K562 (cell line): ENCODE results near the gene SEC14L5. TPM values are rescaled to one million over a fixed set of nuclear protein-coding genes. Genes with fewer than 3 reads are reported as not detected.

Source experiments
- ATAC-seq: fragments of 200-7000 bp; cut with Tn5 transposase; 3 replicates; pipeline ENCODE4 v1.9.1; 2020; ENCODE audit warnings: moderate library complexity
- BruUV-seq: library from RNA; stranded (reverse); fragments of 400-500 nt; replicated peaks from 2 replicates; lab custom pipeline; 2021; lab: Mats Ljungman, UMichigan
- CTCF ChIA-PET: fragments of 300-600 bp; formaldehyde crosslinking; extraction: SDS; loops from one replicate; lab custom pipeline; 2021; ENCODE audit warnings: low intra/inter-chr PET ratio; lab: Yijun Ruan, JAX
- POLR2A ChIA-PET: fragments of 300-600, 350-650 bp; sonication (Branson Sonifier 250); formaldehyde crosslinking; extraction: SDS; loops from one replicate; lab custom pipeline; 2021; ENCODE audit warnings: antibody characterized with exemption, inconsistent platforms; lab: Yijun Ruan, JAX
- DNase-seq, 4 experiments: peaks; one replicate each; pipeline versions ENCODE4 v3.0.0 to v3.0.0-alpha.2; 2011 to 2018; ENCODE audit warnings: low spot score in 3 of 4, mixed read lengths in 3 of 4; ENCODE audit errors: extremely low read depth in 1 of 4
- FAIRE-seq: peaks from 2 replicates; lab custom pipeline; 2011; peaks lifted over from hg19 to GRCh38; lab: Jason Lieb, UNC
- H2AFZ ChIP-seq: 2 replicates; pipeline ENCODE4 v1.6.0; 2011; ENCODE audit warnings: low read depth, low read length, control low read depth, inconsistent platforms
- H3K27ac ChIP-seq: fragments of 200-600 bp; 3 replicates; pipeline ENCODE4 v1.8.0; 2011; ENCODE audit warnings: low read depth, mild to moderate bottlenecking, control low read depth, inconsistent platforms, low read length, moderate library complexity, mixed read lengths; ENCODE audit errors: extremely low read depth
- H3K27me3 ChIP-seq, 2 experiments: fragments of 300-600 bp in 1 of 2; 2 replicates in 1 of 2; 3 replicates in 1 of 2; pipeline versions ENCODE4 v1.6.0 to v1.8.0; 2011; ENCODE audit warnings: inconsistent platforms in 2 of 2, low read length in 2 of 2, mild to moderate bottlenecking in 1 of 2, mixed read lengths in 1 of 2, moderate library complexity in 1 of 2; ENCODE audit not compliant: control insufficient read depth in 2 of 2, insufficient read depth in 2 of 2
- H3K36me3 ChIP-seq: fragments of 300-600 bp; 3 replicates; pipeline ENCODE4 v1.8.0; 2011; ENCODE audit warnings: mild to moderate bottlenecking, low read length, inconsistent platforms; ENCODE audit not compliant: control insufficient read depth, insufficient read depth
- H3K4me1 ChIP-seq, 2 experiments: fragments of 200-600 bp in 1 of 2; replicated peaks in 1 of 2; 2 replicates in 1 of 2; 3 replicates in 1 of 2; pipeline versions ENCODE4 v1.5.1 to v1.8.0; 2011; ENCODE audit warnings: inconsistent platforms in 2 of 2, low read length in 2 of 2, mild to moderate bottlenecking in 1 of 2, mixed read lengths in 1 of 2, moderate library complexity in 1 of 2; ENCODE audit not compliant: control insufficient read depth in 2 of 2, insufficient read depth in 2 of 2
- H3K4me2 ChIP-seq: 2 replicates; pipeline ENCODE4 v1.6.1; 2011; ENCODE audit warnings: low read length, control low read depth, inconsistent platforms, mixed read lengths; ENCODE audit not compliant: insufficient read depth
- H3K4me3 ChIP-seq: fragments of 200-600 bp; sonication (generic), shearing (Covaris generic); 2 replicates; pipeline ENCODE4 v1.5.1; 2016; ENCODE audit warnings: control low read depth, inconsistent platforms
- H3K79me2 ChIP-seq: fragments of 200-600 bp; 3 replicates; pipeline ENCODE4 v1.8.0; 2011; ENCODE audit warnings: low read length, inconsistent platforms; ENCODE audit not compliant: control insufficient read depth, insufficient read depth
- H3K9ac ChIP-seq, 2 experiments: 2 replicates each; pipeline versions ENCODE4 v1.6.0 to v1.6.1; 2011; ENCODE audit warnings: low read depth in 2 of 2, low read length in 2 of 2, control low read depth in 1 of 2, inconsistent platforms in 1 of 2, mild to moderate bottlenecking in 1 of 2, mixed read lengths in 1 of 2; ENCODE audit not compliant: insufficient read depth in 1 of 2
- H3K9me1 ChIP-seq: one replicate; pipeline ENCODE4 v1.6.0; 2011; ENCODE audit warnings: inconsistent platforms, mild to moderate bottlenecking, low read length, moderate library complexity; ENCODE audit not compliant: control insufficient read depth, insufficient read depth
- H3K9me3 ChIP-seq: replicated peaks from 2 replicates; pipeline ENCODE4 v1.5.1; 2011; ENCODE audit warnings: low read depth, low read length, inconsistent platforms; ENCODE audit not compliant: control insufficient read depth, insufficient read depth
- H4K20me1 ChIP-seq: replicated peaks from 2 replicates; pipeline ENCODE4 v1.6.1; 2011; ENCODE audit warnings: low read length, inconsistent platforms, mixed read lengths; ENCODE audit not compliant: control insufficient read depth, insufficient read depth
- CHAMP1 ChIP-seq: fragments of 450-650 bp; IDR thresholded peaks from 2 replicates; pipeline ENCODE4 v1.6.1; 2016; ENCODE audit warnings: mild to moderate bottlenecking
- ILF3 ChIP-seq: fragments of 450-650 bp; IDR thresholded peaks from 2 replicates; pipeline ENCODE4 v1.6.1; 2018; ENCODE audit warnings: antibody characterized with exemption, mild to moderate bottlenecking, moderate library complexity, borderline replicate concordance
- NEUROD1 ChIP-seq: fragments of 150-350 bp; IDR thresholded peaks from 2 replicates; pipeline ENCODE4 v1.6.1; 2014; ENCODE audit warnings: borderline replicate concordance, low read length, low read depth; ENCODE audit not compliant: partially characterized antibody
- NR2C1 ChIP-seq, 2 experiments: fragments of 450-650 bp; IDR thresholded peaks; 2 replicates each; pipeline ENCODE4 v1.6.1; 2017; ENCODE audit warnings: mild to moderate bottlenecking in 2 of 2, antibody characterized with exemption in 1 of 2, inconsistent platforms in 1 of 2, missing compliant biosample characterization in 1 of 2, missing genetic modification characterization in 1 of 2
- PRPF4 ChIP-seq: fragments of 200-400 bp; formaldehyde crosslinking; IDR thresholded peaks from one replicate; pipeline ENCODE4 v1.6.1; 2017; ENCODE audit warnings: low read length, low read depth, mild to moderate bottlenecking; ENCODE audit not compliant: insufficient read depth, poor library complexity, severe bottlenecking
- RAD21 ChIP-seq, 2 experiments: fragments of 250-450 bp in 1 of 2; fragments of 450-650 bp in 1 of 2; sonication (Bioruptor Pico) in 1 of 2; formaldehyde crosslinking in 1 of 2; IDR thresholded peaks in 1 of 2; conservative IDR thresholded peaks in 1 of 2; 2 replicates each; pipeline versions ENCODE4 v1.4.0 to v1.8.0; 2020 to 2022; ENCODE audit warnings: mild to moderate bottlenecking in 2 of 2, moderate library complexity in 1 of 2
- TBP ChIP-seq: optimal IDR thresholded peaks from 2 replicates; pipeline ENCODE3; 2011; ENCODE audit warnings: low read depth, low read length, improper control_type of control experiment
- ZBTB1 ChIP-seq: sonication (generic); formaldehyde crosslinking; IDR thresholded peaks from 2 replicates; pipeline ENCODE4 v1.8.1; 2023; ENCODE audit warnings: missing genetic modification reagents, low read depth, mild to moderate bottlenecking, borderline replicate concordance
- WGBS: fragments of 100-300 bp; shearing (Covaris generic); methylation state at CpG from one replicate; pipeline ENCODE4 v1.1.6; 2016; ENCODE audit warnings: low coverage, mixed read lengths; ENCODE audit not compliant: insufficient coverage; ENCODE audit errors: missing lambda C conversion rate; 5-methylcytosine and 5-hydroxymethylcytosine counted together
- in situ Hi-C: fragments of 300-500 bp; cut with MboI; formaldehyde crosslinking; loops from 4 replicates; pipeline ENCODE4 v1.15.0; 2018; ENCODE audit warnings: inconsistent platforms, mixed read lengths
- intact Hi-C: fragments of 100-400 bp; cut with micrococcal nuclease; formaldehyde crosslinking; loops from 2 replicates; pipeline ENCODE4 v1.14.2; 2022
- polyA plus RNA-seq, 8 experiments: library from polyadenylated mRNA; depleted of rRNA in 4 of 8; stranded (reverse) in 5 of 8; unstranded in 3 of 8; fragments of >200 nt; fragmentation: Nextera tagmentation in 2 of 8; fragmentation: Illumina TruSeq in 1 of 8; extraction: Ambion mirVana in 2 of 8; extraction: Trizol in 1 of 8; gene quantifications; 2 replicates each; pipeline versions ENCODE4 v1.2.1 to v1.2.3, GENCODE V29; 2011 to 2014; ENCODE audit warnings: inconsistent platforms in 1 of 8, missing spikeins in 1 of 8
- total RNA-seq, 7 experiments: library from RNA; depleted of rRNA in 6 of 7; stranded (reverse); fragments of >200 nt in 6 of 7; fragmentation: Illumina TruSeq in 2 of 7; extraction: Trizol in 2 of 7; gene quantifications; 2 replicates each; pipeline versions ENCODE4 v1.2.1 to v1.2.3, GENCODE V29; 2011 to 2021; ENCODE audit warnings: low replicate concordance in 1 of 7
- TF ChIP-seq, protein P1 (sequence below), 3 experiments: IDR thresholded peaks in 2 of 3; conservative IDR thresholded peaks in 1 of 3; 2 replicates each; pipeline ENCODE4 v1.5.1; 2011 to 2012; ENCODE audit warnings: low read length in 3 of 3, mild to moderate bottlenecking in 3 of 3, control low read depth in 2 of 3, improper control_type of control experiment in 1 of 3, inconsistent platforms in 1 of 3, low read depth in 1 of 3, mixed read lengths in 1 of 3, moderate library complexity in 1 of 3; ENCODE audit not compliant: insufficient read depth in 2 of 3
- TF ChIP-seq, protein P2 (sequence below): fragments of 250-450 bp; sonication (Bioruptor Pico); IDR thresholded peaks from 2 replicates; pipeline ENCODE4 v1.5.0; 2022; ENCODE audit warnings: mild to moderate bottlenecking

Gene SEC14L5
- total and polyA plus RNA-seq, 9 of the 15 experiments (the other 6 are each of a cell fraction or from before 2014, with no cell fraction given) = 0.11 TPM; not detected in 8

- H3K9me3 ChIP-seq = no peaks in the 10 kb centered on the region
- POLR2A ChIA-PET = interaction anchor here (1.4 kb wide), 1 partner anchor 10 kb away, joined by 7 read pairs; no protein-coding TSS in a partner anchor
- peaks cover 20 to 74% of the 10 kb centered on the region in 2 experiments; a peak in 4 of 5 replicates for H3K27me3 ChIP-seq
- DNase-seq = no peak
- CTCF ChIA-PET = no interaction called here
- H3K36me3 ChIP-seq = no peaks in the 10 kb centered on the region
- H4K20me1 ChIP-seq = peaks cover 4% of the 10 kb centered on the region; the same call in 1 of the 2 replicates
- no peak for FAIRE-seq
- H3K9ac ChIP-seq = no peak overlapping the region
- ATAC-seq = peak; percentile 69
- no peak overlapping the region for H3K4me2 ChIP-seq
- H3K79me2 ChIP-seq = no peaks in the 10 kb centered on the region
- no peak overlapping the region for H3K27ac ChIP-seq
- in situ Hi-C loops = no loop called here
- H3K4me1 ChIP-seq = peaks cover 0 to 7% of the 10 kb centered on the region in 2 experiments; a peak in 1 of 5 replicates
- BruUV-seq = no TSS peak
- TF ChIP-seq, protein P1, sequence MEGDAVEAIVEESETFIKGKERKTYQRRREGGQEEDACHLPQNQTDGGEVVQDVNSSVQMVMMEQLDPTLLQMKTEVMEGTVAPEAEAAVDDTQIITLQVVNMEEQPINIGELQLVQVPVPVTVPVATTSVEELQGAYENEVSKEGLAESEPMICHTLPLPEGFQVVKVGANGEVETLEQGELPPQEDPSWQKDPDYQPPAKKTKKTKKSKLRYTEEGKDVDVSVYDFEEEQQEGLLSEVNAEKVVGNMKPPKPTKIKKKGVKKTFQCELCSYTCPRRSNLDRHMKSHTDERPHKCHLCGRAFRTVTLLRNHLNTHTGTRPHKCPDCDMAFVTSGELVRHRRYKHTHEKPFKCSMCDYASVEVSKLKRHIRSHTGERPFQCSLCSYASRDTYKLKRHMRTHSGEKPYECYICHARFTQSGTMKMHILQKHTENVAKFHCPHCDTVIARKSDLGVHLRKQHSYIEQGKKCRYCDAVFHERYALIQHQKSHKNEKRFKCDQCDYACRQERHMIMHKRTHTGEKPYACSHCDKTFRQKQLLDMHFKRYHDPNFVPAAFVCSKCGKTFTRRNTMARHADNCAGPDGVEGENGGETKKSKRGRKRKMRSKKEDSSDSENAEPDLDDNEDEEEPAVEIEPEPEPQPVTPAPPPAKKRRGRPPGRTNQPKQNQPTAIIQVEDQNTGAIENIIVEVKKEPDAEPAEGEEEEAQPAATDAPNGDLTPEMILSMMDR (IDR thresholded peaks at IDR 0.05 in 2 of 3, conservative IDR thresholded peaks at IDR 0.05 in 1 of 3; ENCODE audit: insufficient read depth in 2 of 3, low read depth in 1 of 3, low read length in 3 of 3) = peak in 2 of 3 experiments; percentile 12 to 23; a peak in 2 of 6 replicates
- TF ChIP-seq PRPF4 (no peak), NEUROD1 (no peak), ZBTB1 (CRISPR knock-in tag) (no peak), ILF3 (no peak), CHAMP1 (no peak), TBP (no peak), NR2C1 (IDR thresholded peaks at IDR 0.05) (no peak), NR2C1 (tag; IDR thresholded peaks at IDR 0.05) (no peak), RAD21 (CRISPR knock-in tag; conservative IDR thresholded peaks at IDR 0.05 in 1 of 2, IDR thresholded peaks at IDR 0.05 in 1 of 2) (peak in 1 of 2 experiments; percentile 13; a peak in 1 of 4 replicates)
- TF ChIP-seq, protein P2, sequence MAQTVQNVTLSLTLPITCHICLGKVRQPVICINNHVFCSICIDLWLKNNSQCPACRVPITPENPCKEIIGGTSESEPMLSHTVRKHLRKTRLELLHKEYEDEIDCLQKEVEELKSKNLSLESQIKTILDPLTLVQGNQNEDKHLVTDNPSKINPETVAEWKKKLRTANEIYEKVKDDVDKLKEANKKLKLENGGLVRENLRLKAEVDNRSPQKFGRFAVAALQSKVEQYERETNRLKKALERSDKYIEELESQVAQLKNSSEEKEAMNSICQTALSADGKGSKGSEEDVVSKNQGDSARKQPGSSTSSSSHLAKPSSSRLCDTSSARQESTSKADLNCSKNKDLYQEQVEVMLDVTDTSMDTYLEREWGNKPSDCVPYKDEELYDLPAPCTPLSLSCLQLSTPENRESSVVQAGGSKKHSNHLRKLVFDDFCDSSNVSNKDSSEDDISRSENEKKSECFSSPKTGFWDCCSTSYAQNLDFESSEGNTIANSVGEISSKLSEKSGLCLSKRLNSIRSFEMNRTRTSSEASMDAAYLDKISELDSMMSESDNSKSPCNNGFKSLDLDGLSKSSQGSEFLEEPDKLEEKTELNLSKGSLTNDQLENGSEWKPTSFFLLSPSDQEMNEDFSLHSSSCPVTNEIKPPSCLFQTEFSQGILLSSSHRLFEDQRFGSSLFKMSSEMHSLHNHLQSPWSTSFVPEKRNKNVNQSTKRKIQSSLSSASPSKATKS = no peak
- 0% methylated on average over 9 of the region's 15 CpGs for WGBS
- H3K4me3 ChIP-seq = no peak overlapping the region
- no peak overlapping the region for H2AFZ ChIP-seq
- no peaks in the 10 kb centered on the region for H3K9me1 ChIP-seq
- intact Hi-C loops = no loop called here
Measured at GRCh38 chr16:5010576-5011329, 52.6 kb downstream of the SEC14L5 start.
